ENCODE data around the gene PLCZ1.
"Not testable (repeated sequence)": the region's sequence is repeated elsewhere in the genome, so short reads cannot be mapped to it uniquely, and the experiment has no call there.

The PLCZ1 gene, protein sequence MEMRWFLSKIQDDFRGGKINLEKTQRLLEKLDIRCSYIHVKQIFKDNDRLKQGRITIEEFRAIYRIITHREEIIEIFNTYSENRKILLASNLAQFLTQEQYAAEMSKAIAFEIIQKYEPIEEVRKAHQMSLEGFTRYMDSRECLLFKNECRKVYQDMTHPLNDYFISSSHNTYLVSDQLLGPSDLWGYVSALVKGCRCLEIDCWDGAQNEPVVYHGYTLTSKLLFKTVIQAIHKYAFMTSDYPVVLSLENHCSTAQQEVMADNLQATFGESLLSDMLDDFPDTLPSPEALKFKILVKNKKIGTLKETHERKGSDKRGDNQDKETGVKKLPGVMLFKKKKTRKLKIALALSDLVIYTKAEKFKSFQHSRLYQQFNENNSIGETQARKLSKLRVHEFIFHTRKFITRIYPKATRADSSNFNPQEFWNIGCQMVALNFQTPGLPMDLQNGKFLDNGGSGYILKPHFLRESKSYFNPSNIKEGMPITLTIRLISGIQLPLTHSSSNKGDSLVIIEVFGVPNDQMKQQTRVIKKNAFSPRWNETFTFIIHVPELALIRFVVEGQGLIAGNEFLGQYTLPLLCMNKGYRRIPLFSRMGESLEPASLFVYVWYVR

DNA sequence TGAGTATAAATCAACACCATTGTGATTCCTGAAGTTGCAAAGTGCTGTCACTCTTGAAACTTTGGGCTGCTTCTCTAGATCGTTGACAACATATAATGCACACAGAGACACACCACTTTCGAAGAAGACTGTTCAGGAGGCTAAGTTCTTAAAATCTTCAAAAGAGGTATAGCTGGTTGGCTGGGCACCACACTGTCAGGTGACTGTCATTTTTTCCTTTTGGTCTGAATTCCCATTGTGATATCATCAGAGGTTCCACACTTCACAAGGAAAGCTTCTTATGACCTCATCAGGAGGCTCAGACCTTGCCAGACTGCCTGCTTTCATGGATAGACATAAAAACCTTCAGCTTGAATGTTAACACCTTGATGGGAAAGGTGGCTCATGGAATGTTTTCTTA is at the start of gene PLCZ1, which contains the start of gene CAPZA3:
PLCZ1 (minus strand) TSS at position 194 of the 400 bp plus-strand sequence. CDS start 641 bp downstream, outside the sequence.
CAPZA3 (plus strand) TSS at position 301 of the 400 bp plus-strand sequence. CDS start 150 bp downstream, outside the sequence.
- no peak for DNase-seq

GRCh38 chr12:18785465-18785864 is 47.7 kb upstream of the PLCZ1 start:
- not testable (repeated sequence) for DNase-seq

DNA sequence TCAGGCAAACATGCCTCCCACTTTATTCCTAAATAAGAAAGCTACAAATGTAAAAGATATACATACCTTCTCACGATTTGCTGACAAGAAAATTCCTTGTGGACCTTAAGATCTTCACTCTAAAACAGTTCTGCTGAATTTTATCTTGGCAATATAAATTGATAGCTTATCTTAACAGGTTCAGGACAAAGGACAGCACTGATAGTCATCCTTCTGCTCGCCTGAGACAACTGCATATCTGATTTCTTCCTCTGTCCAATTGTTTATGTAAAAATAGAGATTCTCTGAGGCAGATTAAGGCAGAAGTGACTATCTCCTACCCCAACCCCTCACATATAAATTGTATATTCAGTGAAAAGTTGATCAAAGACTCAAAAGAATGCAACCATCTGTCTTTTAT is 45.0 kb upstream of the PLCZ1 start:
- no peak for DNase-seq

DNA sequence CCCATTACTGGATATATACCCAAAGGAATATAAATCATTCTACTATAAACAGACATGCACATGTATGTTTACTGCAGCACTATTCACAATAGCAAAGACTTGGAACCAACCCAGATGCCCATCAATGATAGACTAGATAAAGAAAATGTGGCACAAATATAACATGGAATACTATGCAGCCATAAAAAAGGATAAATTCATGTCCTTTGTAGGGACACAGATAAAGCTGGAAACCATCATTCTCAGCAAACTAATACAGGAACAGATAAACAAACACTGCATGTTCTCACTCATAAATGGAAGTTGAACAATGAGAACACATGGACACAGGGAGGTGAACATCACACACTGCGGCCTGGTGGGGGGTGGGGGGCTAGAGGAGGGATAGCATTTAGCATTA is 28.7 kb upstream of the PLCZ1 start:
- DNase-seq = not testable (repeated sequence)

GRCh38 chr12:18755341-18755740 is 17.5 kb upstream of the PLCZ1 start:
- no peak for DNase-seq

- no peak for DNase-seq
Measured at GRCh38 chr12:18754124-18754707, 16.4 kb upstream of the PLCZ1 start.

DNA sequence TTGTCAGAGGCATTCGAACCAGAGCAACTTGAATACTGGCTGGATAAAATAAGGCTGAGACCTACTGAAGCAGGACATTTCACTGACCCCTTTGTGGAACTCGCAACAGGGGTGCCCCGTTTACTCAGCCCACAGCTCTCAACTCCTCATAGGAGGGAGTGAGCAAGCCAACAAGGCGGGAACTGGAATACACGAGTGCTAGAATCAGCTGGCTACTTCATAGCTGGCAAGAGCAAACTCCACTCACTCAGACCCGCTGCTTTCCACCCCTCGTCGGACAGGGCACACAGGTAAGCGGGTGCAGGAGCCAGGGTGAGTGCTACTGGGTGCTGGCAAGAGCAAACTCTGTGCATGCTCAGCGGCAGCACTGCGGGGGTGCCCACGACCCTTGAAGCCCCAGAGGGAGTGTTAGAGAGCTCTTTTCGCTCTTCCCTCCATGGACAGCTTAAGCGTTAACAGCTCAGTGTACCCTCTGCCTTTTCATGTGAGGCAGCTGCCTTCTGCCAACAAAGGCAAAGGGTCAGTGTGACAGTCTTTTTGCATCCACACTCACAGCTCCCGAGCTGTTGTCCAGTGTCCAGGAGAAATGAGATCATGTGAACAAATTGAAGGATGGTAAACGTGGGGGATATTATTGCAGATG is 15.8 kb upstream of the PLCZ1 start:
- no peak for DNase-seq

DNA sequence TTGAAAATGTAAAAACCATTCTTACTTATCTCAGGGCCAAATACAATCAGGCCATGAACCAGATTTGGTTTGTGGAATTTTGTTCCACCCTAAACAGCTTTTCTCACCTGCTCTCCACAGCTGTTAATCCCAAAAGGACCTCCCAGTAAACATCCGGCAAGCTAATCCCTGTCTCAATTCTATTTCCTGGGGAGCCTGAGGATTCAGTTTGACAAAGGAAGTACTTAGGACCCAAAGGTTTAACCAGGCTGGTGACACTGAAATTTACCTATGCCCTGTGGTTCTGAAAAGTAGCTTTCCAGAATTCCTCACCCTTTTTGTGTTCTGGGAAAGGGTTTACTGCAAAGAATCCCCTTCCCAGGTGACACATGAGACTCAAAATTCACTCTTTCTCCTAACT is 15.1 kb upstream of the PLCZ1 start:
- DNase-seq = no peak

GRCh38 chr12:18752280-18752920 is 14.6 kb upstream of the PLCZ1 start:
- no peak for DNase-seq

- DNase-seq = no peak
Measured at GRCh38 chr12:18751866-18752265, 14.1 kb upstream of the PLCZ1 start.

DNA sequence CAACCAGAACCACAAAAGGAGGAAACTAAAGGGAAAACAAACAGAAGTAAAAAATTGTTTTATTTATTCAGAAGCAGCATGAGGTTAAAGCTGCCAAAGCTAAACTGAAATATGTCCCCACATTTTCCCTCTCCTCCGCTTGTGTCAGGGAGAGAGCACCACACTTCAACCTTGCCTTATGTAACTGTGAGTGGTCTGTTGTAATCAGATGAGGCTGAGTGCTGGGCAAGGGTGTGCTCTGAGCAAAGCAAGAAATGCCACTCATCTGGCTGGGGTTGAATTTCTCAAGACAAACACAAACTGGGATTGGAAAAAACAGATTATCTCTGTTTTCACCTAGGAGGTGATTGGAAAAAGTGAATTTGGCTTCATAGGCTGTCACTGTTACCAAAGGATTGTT is 12.3 kb upstream of the PLCZ1 start:
- no peak for DNase-seq

- DNase-seq = no peak
Measured at GRCh38 chr12:18749386-18749957, 11.7 kb upstream of the PLCZ1 start.

DNA sequence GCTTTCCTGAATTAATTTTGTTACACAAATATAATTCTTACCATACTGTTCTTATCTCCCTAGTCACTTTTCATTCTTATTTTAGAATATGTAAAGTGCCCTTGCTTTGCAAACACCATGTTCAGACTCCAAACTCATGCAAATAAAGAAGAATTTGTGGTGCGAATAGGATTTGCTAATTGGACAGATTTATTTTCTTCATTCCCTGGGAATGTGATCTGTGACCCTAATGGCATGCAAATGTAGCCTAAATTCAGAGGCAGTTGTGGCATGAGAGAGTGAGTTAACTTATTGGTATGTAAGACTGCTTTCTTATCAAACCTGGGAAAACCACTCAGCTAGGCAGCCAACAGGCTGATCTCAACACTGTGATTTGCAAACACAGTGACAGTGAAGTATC is 10.1 kb upstream of the PLCZ1 start:
- no peak for DNase-seq

GRCh38 chr12:18731156-18731555 is 6.7 kb downstream of the PLCZ1 start:
- no peak for DNase-seq

- no peak for DNase-seq
Measured at GRCh38 chr12:18723752-18724151, 14.1 kb downstream of the PLCZ1 start.

DNA sequence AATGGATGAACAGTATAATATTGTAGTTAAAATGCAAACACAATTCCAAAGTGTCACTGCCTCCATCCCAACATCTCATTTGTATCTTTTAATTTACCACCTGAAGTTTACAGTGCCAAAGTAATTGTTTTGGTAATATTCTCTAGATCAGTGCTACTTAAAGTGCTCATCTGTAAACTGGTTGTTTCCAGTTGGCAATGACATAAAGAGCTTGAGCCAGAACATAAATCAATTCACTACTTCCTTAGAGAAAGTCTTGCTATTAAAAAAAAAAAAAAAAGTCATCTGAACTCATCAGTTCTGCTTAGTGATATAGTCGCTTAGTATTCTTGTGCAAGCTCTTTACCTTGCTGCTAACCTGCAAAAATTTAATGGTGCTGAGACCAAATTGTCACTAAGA is 16.4 kb downstream of the PLCZ1 start:
- DNase-seq = no peak

- no peak for DNase-seq
Measured at GRCh38 chr12:18720690-18721089, 17.1 kb downstream of the PLCZ1 start.

- DNase-seq = no peak
Measured at GRCh38 chr12:18719922-18720510, 17.8 kb downstream of the PLCZ1 start.

DNA sequence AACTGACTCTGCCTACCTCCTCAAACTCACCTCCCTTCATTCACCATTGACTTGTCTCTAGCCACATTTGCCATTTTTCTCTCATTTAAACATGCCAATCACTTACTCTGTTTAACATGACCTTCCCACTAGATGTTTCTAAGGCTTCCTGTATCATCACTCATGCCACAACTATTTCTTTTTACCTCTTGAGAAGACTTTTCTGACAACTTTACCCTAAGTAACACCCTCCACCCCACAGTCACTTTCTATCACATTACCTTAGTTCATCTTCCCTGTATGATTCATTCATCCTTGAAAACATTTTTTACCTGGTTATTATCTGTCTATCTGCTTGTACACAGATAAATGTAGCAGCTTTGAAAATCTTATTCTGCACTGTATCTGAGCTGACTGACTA is 19.4 kb downstream of the PLCZ1 start:
- no peak for DNase-seq

- DNase-seq = no peak
Measured at GRCh38 chr12:18716236-18716635, 21.6 kb downstream of the PLCZ1 start.

DNA sequence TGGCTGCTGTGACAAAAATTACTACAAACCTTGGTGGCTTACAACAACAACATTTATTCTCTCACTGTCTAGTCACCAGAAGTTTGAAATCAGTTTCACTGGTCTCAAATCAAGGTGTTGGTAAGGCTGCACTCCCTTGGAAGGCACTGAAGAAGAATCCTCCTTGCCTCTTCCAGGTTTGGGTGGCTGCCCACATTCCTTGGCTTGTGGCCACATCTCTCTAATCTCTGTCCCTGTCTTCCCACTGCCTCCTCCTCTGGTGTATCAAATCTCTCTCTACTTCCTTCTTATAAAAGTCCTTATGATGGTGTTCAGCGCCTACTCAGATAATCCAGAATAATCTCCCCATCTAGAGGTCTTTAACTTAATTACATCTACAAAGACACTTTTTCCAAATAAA is 31.0 kb downstream of the PLCZ1 start:
- DNase-seq = no peak

GRCh38 chr12:18703911-18704310 is 33.9 kb downstream of the PLCZ1 start:
- no peak for DNase-seq

Measured in NCI-H510A (cell line).